ES-I3 (cell line): ENCODE results near the gene ENO2.

Experiments
- H3K36me3 ChIP-seq: 2 replicates; pipeline ENCODE4 v1.6.1; 2013; ENCODE audit warnings: mild to moderate bottlenecking, low read length, control low read depth, moderate library complexity; ENCODE audit not compliant: insufficient read depth
- H3K4me1 ChIP-seq: 2 replicates; pipeline ENCODE4 v1.6.1; 2013; ENCODE audit warnings: mild to moderate bottlenecking, control low read depth, low read length; ENCODE audit not compliant: insufficient read depth
- H3K9ac ChIP-seq: 2 replicates; pipeline ENCODE4 v1.6.1; 2013; ENCODE audit warnings: low read depth, mild to moderate bottlenecking, low read length, moderate library complexity
- H3K9me3 ChIP-seq: 2 replicates; pipeline ENCODE4 v1.6.1; 2013; ENCODE audit warnings: mild to moderate bottlenecking, low read length, moderate library complexity; ENCODE audit not compliant: control insufficient read depth, insufficient read depth

The ENO2 gene

GRCh38 chr12:6928022-6928702, 13.8 kb downstream of the ENO2 start:
- H3K4me1 ChIP-seq: peaks cover 21% of the 10 kb centered on the region
- peak overlapping the region; percentile 81 for H3K9ac ChIP-seq
- H3K9me3 ChIP-seq: no peaks in the 10 kb centered on the region
- H3K36me3 ChIP-seq: peaks cover 4% of the 10 kb centered on the region

DNA sequence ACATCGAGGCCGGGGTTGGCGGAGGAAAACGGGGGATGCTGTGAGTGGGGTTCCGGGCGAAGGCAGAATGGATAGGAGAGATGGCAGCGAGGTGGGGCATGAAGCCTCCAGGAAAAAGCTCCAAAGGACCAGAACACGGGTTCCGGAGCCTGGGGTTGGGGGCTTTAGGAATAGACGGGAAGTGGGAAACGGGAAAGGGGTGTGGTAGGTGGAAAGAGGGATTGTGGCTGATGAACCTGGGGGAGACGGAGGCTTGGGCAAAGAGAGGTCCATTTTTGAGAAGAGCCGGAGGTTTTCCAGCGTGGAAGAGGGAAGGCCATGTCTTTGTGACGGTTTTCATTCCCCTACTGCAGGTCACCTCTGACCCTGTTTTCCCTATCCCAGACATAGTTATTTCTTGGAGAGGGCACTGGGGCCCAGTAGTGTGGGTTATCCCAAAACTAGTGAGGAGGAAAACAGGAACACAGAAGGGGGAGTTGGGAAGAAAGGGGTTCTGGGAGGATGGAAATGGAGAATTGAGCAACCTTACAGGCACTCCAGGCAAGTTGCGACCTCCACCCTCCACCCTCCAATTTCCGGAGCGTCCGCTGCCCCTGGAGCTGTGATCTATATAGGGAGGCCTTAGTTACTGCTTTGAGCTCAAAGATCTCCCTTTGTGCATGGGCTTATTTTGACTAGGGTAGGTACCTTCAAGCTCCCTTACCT, 14.5 kb downstream of the ENO2 start:
- Histone ChIP-seq H3K4me1 (peaks cover 21% of the 10 kb centered on the region), H3K9ac (peak overlapping the region; percentile 81), H3K36me3 (peaks cover 8% of the 10 kb centered on the region), H3K9me3 (no peaks in the 10 kb centered on the region)

DNA sequence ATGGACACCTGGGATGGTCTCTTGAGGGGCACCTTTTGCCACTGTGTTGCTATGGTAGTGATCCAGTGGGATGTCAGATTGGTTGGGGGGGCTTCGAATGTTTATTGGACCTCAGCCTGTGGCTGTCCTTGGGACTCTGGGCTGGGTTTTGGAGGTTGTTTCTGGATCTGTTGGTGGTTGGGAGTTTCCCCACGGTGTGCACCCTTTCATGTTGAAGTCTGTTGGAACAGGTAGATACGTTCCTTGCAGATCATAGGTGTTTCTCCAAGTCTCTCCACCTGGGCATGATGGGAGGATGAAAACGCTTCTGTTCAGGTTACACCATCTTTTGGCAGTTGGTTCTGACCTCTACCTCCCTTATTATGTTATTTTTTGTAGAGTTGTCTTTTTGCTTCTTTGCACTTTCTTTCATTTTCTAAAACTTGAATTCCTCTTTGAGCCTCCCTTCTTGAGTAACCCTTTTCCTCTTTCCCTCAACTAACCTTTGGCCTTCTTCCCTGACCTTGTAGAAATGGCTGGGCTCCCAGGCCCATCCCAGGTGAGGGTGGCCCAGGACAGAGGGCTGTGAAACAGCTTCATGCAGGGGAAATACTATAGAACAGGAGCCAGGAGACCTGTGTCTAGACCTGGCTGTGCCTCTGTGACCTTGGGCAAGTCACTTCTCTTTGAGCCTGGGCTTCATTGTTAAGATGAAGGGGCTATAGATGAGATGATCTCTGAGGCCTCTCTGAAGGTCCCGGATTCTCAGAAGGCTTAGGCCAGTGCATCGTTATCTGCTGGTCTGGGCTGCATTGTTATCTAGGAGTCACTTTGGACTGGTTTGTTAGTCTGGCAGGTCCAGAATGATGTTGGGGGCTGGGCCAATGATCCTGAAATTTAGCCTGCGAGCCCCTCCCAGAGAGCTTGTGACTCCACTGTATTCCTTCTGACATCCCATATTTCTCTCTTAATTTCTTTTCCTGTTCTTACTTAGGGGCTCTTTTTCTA, 15.4 kb downstream of the ENO2 start:
- peak overlapping the region; percentile 81 for H3K9ac ChIP-seq
- peaks cover 18% of the 10 kb centered on the region for H3K4me1 ChIP-seq
- peaks cover 14% of the 10 kb centered on the region for H3K36me3 ChIP-seq
- H3K9me3 ChIP-seq: no peaks in the 10 kb centered on the region

GRCh38 chr12:6932766-6933165, 18.4 kb downstream of the ENO2 start:
- Histone ChIP-seq H3K36me3 (peaks cover 14% of the 10 kb centered on the region), H3K4me1 (peaks cover 11% of the 10 kb centered on the region), H3K9me3 (no peaks in the 10 kb centered on the region), H3K9ac (no peak overlapping the region)

- H3K4me1 ChIP-seq: peaks cover 11% of the 10 kb centered on the region
- H3K9me3 ChIP-seq: no peaks in the 10 kb centered on the region
- H3K36me3 ChIP-seq: peaks cover 14% of the 10 kb centered on the region
- H3K9ac ChIP-seq: no peak overlapping the region
Measured at GRCh38 chr12:6934110-6934509, 19.7 kb downstream of the ENO2 start.

- peaks cover 14% of the 10 kb centered on the region for H3K36me3 ChIP-seq
Measured at GRCh38 chr12:6935371-6936193, 21.2 kb downstream of the ENO2 start.

DNA sequence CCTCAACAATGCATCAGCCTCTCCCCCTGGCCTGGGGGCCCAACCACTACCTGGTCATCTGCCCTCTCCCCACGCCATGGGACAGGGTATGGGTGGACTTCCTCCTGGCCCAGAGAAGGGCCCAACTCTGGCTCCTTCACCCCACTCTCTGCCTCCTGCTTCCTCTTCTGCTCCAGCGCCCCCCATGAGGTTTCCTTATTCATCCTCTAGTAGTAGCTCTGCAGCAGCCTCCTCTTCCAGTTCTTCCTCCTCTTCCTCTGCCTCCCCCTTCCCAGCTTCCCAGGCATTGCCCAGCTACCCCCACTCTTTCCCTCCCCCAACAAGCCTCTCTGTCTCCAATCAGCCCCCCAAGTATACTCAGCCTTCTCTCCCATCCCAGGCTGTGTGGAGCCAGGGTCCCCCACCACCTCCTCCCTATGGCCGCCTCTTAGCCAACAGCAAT, 21.8 kb downstream of the ENO2 start:
- H3K4me1 ChIP-seq: no peaks in the 10 kb centered on the region; the same call in 1 of the 2 replicates
- H3K9me3 ChIP-seq: no peaks in the 10 kb centered on the region
- H3K9ac ChIP-seq: no peak overlapping the region
- H3K36me3 ChIP-seq: peaks cover 16% of the 10 kb centered on the region

More at GRCh38 chr12:6935371-6936193, 21.2 kb downstream of the ENO2 start:
- H3K4me1 ChIP-seq: no peaks in the 10 kb centered on the region; the same call in 1 of the 2 replicates
- H3K9ac ChIP-seq: no peak overlapping the region
- no peaks in the 10 kb centered on the region for H3K9me3 ChIP-seq

GRCh38 chr12:6936636-6937480, 22.5 kb downstream of the ENO2 start:
- H3K36me3 ChIP-seq: peaks cover 18% of the 10 kb centered on the region
- peak overlapping the region; percentile 72 for H3K9ac ChIP-seq
- H3K9me3 ChIP-seq: no peaks in the 10 kb centered on the region
- H3K4me1 ChIP-seq: no peaks in the 10 kb centered on the region; the same call in 1 of the 2 replicates

- Histone ChIP-seq H3K9ac (peak overlapping the region; percentile 72), H3K4me1 (no peaks in the 10 kb centered on the region; the same call in 1 of the 2 replicates), H3K36me3 (peaks cover 14% of the 10 kb centered on the region; the same call in 1 of the 2 replicates), H3K9me3 (no peaks in the 10 kb centered on the region)
Measured at GRCh38 chr12:6937481-6938352, 23.3 kb downstream of the ENO2 start.

GRCh38 chr12:6938353-6939190, 24.2 kb downstream of the ENO2 start:
- peaks cover 12% of the 10 kb centered on the region; the same call in 1 of the 2 replicates for H3K36me3 ChIP-seq
- H3K4me1 ChIP-seq: no peaks in the 10 kb centered on the region; the same call in 1 of the 2 replicates

GRCh38 chr12:6939191-6939540, 24.8 kb downstream of the ENO2 start:
- Histone ChIP-seq H3K4me1 (no peaks in the 10 kb centered on the region; the same call in 1 of the 2 replicates), H3K36me3 (peaks cover 8% of the 10 kb centered on the region; the same call in 1 of the 2 replicates), H3K9me3 (no peaks in the 10 kb centered on the region), H3K9ac (no peak overlapping the region; the same call in 1 of the 2 replicates)

More at GRCh38 chr12:6938353-6939190, 24.2 kb downstream of the ENO2 start:
- Histone ChIP-seq H3K9me3 (no peaks in the 10 kb centered on the region), H3K9ac (peak overlapping the region; percentile 72)
